GM12878 (cell line): ENCODE data around the gene MPIG6B. TPM values are rescaled to one million over a fixed set of nuclear protein-coding genes. Genes with fewer than 3 reads are reported as not detected.

Experiments used
- CEBPB ChIP-seq, 2 experiments: fragments of 150-350 bp in 1 of 2; IDR thresholded peaks; 2 replicates each; pipeline ENCODE4 v1.6.1; 2012 to 2014; ENCODE audit warnings: low read depth in 2 of 2, low read length in 2 of 2, borderline replicate concordance in 1 of 2, inconsistent platforms in 1 of 2
- HCFC1 ChIP-seq: fragments of 150-350 bp; IDR thresholded peaks from 2 replicates; pipeline ENCODE4 v1.6.1; 2014; ENCODE audit warnings: low read length
- KLF5 ChIP-seq: fragments of 450-650 bp; IDR thresholded peaks from 2 replicates; pipeline ENCODE4 v1.6.1; 2014; ENCODE audit warnings: mild to moderate bottlenecking; ENCODE audit not compliant: partially characterized antibody
- MEF2A ChIP-seq: IDR thresholded peaks from 2 replicates; pipeline ENCODE4 v1.6.1; 2011; ENCODE audit warnings: low read depth, mild to moderate bottlenecking, low read length, moderate library complexity; ENCODE audit not compliant: insufficient read depth
- MYC ChIP-seq: IDR thresholded peaks from 2 replicates; pipeline ENCODE4 v1.6.1; 2011; ENCODE audit warnings: mild to moderate bottlenecking, low read length, moderate library complexity, inconsistent platforms; ENCODE audit not compliant: insufficient read depth, insufficient replicate concordance, insufficient read length, severe bottlenecking
- NFYA ChIP-seq: IDR thresholded peaks from 2 replicates; pipeline ENCODE4 v1.6.1; 2011; ENCODE audit warnings: low read depth, mild to moderate bottlenecking, low read length, improper control_type of control experiment, borderline replicate concordance
- POLR2AphosphoS2 ChIP-seq: IDR thresholded peaks from 2 replicates; pipeline ENCODE4 v1.6.1; 2011; ENCODE audit warnings: low read depth, mild to moderate bottlenecking, low read length, improper control_type of control experiment, moderate library complexity
- SUPT20H ChIP-seq: IDR thresholded peaks from 2 replicates; pipeline ENCODE4 v1.6.1; 2011; ENCODE audit warnings: low read depth, mild to moderate bottlenecking, low read length, moderate library complexity, borderline replicate concordance; ENCODE audit not compliant: control insufficient read depth
- YY1 ChIP-seq: IDR thresholded peaks from 2 replicates; pipeline ENCODE4 v1.6.1; 2011; ENCODE audit warnings: low read depth, mild to moderate bottlenecking, low read length
- polyA plus RNA-seq, 11 experiments: library from polyadenylated mRNA; depleted of rRNA in 4 of 11; unstranded in 6 of 11; stranded (reverse) in 5 of 11; fragments of >200 nt; fragmentation: Nextera tagmentation in 4 of 11; fragmentation: Illumina TruSeq in 1 of 11; extraction: Ambion mirVana in 4 of 11; extraction: Trizol in 1 of 11; gene quantifications; 1 replicate in 1 of 11; 2 replicates in 10 of 11; pipeline versions ENCODE4 v1.2.1 to v1.2.3, GENCODE V29; 2011 to 2016; ENCODE audit warnings: inconsistent platforms in 2 of 11, missing spikeins in 2 of 11, low read depth in 1 of 11
- total RNA-seq, 4 experiments: library from RNA; depleted of rRNA in 3 of 4; stranded (reverse); fragments of >200 nt in 3 of 4; fragmentation: Illumina TruSeq in 1 of 4; extraction: Trizol in 1 of 4; gene quantifications; 2 replicates each; pipeline versions ENCODE4 v1.2.1 to v1.2.3, GENCODE V29; 2013 to 2021
- TF ChIP-seq, protein P1 (sequence below): fragments of 150-350 bp; IDR thresholded peaks from 2 replicates; pipeline ENCODE4 v1.6.1; 2016; ENCODE audit warnings: low read depth, low read length
- TF ChIP-seq, protein P2 (sequence below): fragments of 450-650 bp; IDR thresholded peaks from 2 replicates; pipeline ENCODE4 v1.6.1; 2017; ENCODE audit warnings: mild to moderate bottlenecking, moderate library complexity
- TF ChIP-seq, protein P3 (sequence below): IDR thresholded peaks from 2 replicates; pipeline ENCODE4 v1.6.1; 2012; ENCODE audit warnings: low read depth, low read length, improper control_type of control experiment
- TF ChIP-seq, protein P4 (sequence below): fragments of 450-650 bp; formaldehyde crosslinking; IDR thresholded peaks from 2 replicates; pipeline ENCODE4 v1.4.0; 2022; ENCODE audit warnings: mild to moderate bottlenecking, moderate library complexity

Gene MPIG6B
- total and polyA plus RNA-seq, 10 of the 15 experiments (the other 5 are each of a cell fraction or from before 2014, with no cell fraction given), result not detected

DNA sequence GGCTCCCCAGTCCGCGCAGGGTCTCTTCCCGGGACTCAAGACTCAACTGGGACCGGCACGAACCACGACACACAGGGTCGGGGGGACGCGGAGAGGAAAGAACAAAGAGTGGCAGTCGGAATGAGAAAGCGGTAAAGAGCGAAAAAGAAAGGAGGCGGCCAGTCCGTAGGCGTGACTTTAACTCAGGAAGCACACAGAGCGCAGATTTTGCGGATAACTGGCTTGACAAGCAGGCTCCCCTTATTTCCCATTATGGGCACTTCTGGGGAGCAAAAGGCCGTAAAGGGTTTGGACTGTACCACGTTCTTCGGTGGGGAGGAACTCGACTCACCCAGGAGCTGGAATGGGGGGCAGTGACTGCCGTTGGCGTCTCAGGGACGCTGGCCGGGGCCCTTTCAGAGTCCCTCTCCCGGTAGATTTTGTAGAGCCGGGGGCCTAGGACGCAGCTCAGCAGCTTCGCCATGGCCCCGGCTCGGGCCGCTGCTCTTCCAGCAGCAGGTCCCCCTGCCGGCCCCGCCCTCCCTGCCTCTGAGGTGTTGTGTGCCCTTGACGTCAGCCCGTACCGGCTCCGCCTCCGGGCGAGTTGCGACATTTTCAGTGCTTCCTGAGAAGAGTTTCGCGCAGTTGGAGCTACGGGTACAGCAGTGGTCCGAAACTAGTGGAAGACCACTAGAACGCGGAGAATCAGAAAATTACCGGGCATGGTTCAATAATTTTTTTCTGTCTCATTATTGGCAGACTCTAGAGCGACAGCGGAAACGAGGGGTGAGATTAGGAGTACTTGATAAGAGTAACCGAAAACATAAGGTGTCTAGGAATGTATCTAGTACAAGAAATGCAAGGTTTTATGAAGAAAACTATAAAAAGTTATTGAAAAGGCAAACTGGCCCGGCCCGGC lies 20.1 kb upstream of the MPIG6B start, which contains the start of gene ABHD16A (continued):
- peak; percentile 98 for TF ChIP-seq KLF5
- TF ChIP-seq, protein P1, sequence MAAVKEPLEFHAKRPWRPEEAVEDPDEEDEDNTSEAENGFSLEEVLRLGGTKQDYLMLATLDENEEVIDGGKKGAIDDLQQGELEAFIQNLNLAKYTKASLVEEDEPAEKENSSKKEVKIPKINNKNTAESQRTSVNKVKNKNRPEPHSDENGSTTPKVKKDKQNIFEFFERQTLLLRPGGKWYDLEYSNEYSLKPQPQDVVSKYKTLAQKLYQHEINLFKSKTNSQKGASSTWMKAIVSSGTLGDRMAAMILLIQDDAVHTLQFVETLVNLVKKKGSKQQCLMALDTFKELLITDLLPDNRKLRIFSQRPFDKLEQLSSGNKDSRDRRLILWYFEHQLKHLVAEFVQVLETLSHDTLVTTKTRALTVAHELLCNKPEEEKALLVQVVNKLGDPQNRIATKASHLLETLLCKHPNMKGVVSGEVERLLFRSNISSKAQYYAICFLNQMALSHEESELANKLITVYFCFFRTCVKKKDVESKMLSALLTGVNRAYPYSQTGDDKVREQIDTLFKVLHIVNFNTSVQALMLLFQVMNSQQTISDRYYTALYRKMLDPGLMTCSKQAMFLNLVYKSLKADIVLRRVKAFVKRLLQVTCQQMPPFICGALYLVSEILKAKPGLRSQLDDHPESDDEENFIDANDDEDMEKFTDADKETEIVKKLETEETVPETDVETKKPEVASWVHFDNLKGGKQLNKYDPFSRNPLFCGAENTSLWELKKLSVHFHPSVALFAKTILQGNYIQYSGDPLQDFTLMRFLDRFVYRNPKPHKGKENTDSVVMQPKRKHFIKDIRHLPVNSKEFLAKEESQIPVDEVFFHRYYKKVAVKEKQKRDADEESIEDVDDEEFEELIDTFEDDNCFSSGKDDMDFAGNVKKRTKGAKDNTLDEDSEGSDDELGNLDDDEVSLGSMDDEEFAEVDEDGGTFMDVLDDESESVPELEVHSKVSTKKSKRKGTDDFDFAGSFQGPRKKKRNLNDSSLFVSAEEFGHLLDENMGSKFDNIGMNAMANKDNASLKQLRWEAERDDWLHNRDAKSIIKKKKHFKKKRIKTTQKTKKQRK, result no peak
- TF ChIP-seq NFYA, result no peak
- TF ChIP-seq, protein P2, sequence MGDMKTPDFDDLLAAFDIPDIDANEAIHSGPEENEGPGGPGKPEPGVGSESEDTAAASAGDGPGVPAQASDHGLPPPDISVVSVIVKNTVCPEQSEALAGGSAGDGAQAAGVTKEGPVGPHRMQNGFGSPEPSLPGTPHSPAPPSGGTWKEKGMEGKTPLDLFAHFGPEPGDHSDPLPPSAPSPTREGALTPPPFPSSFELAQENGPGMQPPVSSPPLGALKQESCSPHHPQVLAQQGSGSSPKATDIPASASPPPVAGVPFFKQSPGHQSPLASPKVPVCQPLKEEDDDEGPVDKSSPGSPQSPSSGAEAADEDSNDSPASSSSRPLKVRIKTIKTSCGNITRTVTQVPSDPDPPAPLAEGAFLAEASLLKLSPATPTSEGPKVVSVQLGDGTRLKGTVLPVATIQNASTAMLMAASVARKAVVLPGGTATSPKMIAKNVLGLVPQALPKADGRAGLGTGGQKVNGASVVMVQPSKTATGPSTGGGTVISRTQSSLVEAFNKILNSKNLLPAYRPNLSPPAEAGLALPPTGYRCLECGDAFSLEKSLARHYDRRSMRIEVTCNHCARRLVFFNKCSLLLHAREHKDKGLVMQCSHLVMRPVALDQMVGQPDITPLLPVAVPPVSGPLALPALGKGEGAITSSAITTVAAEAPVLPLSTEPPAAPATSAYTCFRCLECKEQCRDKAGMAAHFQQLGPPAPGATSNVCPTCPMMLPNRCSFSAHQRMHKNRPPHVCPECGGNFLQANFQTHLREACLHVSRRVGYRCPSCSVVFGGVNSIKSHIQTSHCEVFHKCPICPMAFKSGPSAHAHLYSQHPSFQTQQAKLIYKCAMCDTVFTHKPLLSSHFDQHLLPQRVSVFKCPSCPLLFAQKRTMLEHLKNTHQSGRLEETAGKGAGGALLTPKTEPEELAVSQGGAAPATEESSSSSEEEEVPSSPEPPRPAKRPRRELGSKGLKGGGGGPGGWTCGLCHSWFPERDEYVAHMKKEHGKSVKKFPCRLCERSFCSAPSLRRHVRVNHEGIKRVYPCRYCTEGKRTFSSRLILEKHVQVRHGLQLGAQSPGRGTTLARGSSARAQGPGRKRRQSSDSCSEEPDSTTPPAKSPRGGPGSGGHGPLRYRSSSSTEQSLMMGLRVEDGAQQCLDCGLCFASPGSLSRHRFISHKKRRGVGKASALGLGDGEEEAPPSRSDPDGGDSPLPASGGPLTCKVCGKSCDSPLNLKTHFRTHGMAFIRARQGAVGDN, result 0 out of 2 replicates have a peak, but pooled peaks have one; percentile 8
- peak; percentile 77; the same call in 1 of the 2 replicates for TF ChIP-seq POLR2AphosphoS2
- peak in 1 of 2 experiments; percentile 94; a peak in 2 of 4 replicates for TF ChIP-seq CEBPB (IDR thresholded peaks at IDR 0.05; ENCODE audit: borderline replicate concordance in 1 of 2, low read depth in 2 of 2, low read length in 2 of 2)
- TF ChIP-seq SUPT20H, result no peak
- TF ChIP-seq, protein P3, sequence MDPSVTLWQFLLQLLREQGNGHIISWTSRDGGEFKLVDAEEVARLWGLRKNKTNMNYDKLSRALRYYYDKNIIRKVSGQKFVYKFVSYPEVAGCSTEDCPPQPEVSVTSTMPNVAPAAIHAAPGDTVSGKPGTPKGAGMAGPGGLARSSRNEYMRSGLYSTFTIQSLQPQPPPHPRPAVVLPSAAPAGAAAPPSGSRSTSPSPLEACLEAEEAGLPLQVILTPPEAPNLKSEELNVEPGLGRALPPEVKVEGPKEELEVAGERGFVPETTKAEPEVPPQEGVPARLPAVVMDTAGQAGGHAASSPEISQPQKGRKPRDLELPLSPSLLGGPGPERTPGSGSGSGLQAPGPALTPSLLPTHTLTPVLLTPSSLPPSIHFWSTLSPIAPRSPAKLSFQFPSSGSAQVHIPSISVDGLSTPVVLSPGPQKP, result peak; percentile 33; the same call in 1 of the 2 replicates
- TF ChIP-seq MEF2A, result 0 out of 2 replicates have a peak, but pooled peaks have one; percentile 45
- TF ChIP-seq, protein P4, sequence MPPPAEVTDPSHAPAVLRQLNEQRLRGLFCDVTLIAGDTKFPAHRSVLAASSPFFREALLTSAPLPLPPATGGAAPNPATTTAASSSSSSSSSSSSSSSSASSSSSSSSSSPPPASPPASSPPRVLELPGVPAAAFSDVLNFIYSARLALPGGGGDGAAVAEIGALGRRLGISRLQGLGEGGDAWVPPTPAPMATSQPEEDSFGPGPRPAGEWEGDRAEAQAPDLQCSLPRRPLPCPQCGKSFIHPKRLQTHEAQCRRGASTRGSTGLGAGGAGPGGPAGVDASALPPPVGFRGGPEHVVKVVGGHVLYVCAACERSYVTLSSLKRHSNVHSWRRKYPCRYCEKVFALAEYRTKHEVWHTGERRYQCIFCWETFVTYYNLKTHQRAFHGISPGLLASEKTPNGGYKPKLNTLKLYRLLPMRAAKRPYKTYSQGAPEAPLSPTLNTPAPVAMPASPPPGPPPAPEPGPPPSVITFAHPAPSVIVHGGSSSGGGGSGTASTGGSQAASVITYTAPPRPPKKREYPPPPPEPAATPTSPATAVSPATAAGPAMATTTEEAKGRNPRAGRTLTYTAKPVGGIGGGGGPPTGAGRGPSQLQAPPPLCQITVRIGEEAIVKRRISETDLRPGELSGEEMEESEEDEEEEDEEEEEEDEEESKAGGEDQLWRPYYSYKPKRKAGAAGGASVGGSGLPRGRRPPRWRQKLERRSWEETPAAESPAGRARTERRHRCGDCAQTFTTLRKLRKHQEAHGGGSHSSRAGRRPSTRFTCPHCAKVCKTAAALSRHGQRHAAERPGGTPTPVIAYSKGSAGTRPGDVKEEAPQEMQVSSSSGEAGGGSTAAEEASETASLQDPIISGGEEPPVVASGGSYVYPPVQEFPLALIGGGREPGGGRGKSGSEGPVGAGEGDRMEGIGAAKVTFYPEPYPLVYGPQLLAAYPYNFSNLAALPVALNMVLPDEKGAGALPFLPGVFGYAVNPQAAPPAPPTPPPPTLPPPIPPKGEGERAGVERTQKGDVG (CRISPR knock-in tag), result no peak
- TF ChIP-seq YY1, result peak; percentile 79
- TF ChIP-seq MYC, result no peak
- peak; percentile 62 for TF ChIP-seq HCFC1
